Activated gamma-delta T cell treated with Interleukin-2 at 50 U/mL for 16 hours (primary cell): ENCODE data around the gene ZFP90.

Experiments used
- DNase-seq: peaks from one replicate; pipeline ENCODE4 v3.0.0-alpha.2; 2020

Gene ZFP90

DNA sequence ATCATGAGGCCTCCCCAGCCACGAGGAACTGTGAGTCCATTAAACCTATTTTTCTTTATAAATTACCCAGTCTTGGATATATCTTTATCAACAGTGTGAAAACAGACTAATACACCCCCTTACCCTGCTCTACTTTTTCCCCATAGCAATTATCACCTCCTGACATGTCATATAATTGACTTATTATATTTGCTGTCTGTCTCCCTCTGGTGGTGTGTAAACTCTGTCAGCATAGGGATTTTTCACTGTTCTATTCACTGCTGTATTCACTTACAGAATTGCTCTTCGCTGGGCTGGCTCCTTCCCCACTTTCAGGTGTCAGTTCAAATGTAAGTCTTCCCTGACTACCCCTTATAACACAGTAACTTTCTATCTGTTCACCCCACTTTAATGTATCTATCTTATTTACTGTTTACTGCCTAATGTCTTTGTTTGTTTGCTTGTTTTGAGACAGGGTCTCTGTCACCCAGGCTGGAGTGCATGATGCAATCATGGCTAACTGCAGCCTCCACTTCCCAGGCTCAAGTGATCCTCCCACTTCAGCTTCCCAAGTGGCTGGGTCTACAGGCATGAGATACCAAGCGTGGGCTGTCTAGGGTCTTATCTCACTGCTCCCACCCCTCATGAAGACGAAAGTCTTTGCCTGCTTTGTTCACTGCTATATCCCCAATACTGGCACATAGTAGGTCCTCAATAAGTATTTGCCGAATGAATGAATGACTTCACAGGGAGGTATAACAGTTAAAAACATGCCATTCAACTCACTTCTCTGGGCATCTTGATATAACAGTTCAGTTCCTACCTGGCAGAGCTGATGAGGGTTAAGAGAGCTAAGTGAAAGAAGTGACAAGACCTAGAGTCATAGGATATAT lies 53.6 kb downstream of the ZFP90 start:
- DNase-seq, result no peak

DNA sequence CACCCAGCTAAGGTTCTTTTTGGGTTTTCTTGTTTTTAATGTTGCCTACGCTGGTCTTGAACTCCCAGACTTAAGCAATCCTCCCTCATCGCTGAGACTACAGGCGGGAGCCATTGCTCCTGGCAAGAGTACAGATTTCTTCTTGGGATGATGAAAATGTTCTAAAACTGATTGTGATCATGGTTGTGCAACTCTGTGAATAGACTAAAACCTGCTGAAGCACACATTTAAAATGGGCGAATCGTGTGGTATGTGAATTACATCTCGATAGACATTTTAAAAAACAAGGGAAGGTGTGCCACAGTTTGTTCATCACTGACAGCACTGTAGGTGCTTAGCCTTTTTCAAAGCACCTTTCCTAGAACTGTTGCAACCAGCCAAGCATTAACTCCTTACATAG lies 57.2 kb downstream of the ZFP90 start:
- no peak for DNase-seq

DNA sequence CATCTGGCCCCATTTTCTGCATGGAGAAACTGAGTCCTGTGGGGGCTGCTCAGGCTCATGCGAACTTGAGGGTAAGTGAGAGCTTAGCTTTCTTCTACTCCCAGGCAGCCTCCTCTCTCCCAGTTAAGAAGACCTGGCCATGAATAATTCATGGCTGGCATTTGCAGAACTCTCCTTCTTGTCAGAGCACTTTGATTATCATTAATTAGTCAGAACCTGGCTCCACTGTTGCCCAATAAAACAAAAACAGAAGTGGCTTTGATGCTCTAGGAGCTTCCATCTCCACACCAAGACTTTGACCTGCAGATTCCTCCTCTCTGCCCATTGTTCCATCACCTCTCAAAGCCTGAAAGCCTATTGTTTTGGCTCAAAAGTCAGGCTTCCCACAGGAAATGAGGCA lies 60.5 kb downstream of the ZFP90 start:
- DNase-seq, result no peak

DNA sequence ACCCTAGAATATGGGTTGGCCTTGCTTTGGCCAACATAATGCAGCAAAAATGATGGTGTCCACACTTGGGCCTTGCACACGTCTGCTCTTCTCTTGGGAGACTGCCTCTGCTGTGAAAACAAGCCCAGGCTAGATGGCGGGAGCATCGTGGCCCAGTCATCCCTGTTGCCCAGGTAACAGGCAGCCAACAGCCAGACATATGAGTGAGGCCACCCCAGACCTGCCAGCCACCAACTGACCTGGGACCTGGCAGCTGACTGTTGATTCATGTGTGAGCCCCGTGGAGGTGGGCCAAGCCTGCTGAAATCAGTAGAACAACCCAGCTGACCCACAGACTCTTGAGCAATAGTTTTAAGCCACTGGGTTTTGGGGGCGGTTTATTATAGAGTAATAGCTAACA lies 66.7 kb downstream of the ZFP90 start:
- no peak for DNase-seq

DNA sequence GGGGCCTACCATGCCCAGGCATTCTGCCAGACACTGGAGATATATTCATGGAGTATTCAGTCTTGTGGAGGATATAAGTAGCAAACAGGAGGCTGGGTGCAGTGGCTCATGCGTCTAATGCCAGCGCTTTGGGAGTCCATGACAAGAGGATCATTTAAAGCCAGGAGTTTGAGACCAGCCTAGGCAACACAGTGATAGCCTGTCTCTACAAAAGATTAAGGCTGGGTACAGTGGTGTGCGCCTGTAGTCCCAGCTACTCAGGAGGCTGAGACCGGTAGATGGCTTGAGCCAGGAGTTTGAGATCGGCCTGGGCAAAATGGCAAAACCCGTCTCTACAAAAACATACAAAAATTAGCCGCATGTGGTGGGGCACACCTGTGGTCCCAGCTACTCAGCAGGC lies 68.4 kb downstream of the ZFP90 start:
- no peak for DNase-seq

DNA sequence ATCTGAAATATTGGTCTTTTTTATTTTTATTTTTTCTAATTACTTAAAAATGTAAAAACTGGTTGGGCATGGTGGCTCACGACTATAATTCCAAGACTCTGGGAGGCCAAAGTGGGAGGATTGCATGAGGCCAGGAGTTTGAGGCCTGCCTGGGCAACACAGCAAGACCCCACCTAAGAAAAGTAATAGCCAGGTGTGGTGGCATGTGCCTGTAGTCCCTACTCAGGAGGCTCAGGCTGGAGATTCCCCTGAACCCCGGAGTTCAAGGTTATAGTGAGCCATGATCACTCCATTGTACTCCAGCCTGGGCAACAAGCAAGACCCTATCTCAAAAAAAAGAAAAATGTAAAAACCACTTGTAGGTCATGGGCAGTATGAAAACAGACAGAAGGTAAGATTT lies 69.2 kb downstream of the ZFP90 start:
- no peak for DNase-seq

DNA sequence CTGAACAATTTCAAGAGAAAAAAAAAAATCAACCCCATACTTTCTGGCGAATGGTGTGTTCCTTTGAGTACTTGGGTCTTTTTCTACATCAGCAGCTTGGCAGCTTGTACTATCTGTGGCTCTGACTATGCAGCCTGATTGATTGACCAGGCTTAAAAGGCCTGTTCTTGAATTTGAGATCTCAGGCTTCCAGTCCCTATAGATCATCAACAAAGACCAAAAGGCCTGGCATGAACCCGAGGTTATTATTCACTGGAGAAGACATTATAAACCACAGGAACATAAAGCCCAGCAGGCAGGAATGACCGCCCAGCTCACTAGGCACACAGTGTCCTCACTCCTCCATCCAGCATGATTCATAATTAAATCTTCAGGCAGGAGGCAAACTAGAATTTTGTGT lies 73.9 kb downstream of the ZFP90 start:
- no peak for DNase-seq

DNA sequence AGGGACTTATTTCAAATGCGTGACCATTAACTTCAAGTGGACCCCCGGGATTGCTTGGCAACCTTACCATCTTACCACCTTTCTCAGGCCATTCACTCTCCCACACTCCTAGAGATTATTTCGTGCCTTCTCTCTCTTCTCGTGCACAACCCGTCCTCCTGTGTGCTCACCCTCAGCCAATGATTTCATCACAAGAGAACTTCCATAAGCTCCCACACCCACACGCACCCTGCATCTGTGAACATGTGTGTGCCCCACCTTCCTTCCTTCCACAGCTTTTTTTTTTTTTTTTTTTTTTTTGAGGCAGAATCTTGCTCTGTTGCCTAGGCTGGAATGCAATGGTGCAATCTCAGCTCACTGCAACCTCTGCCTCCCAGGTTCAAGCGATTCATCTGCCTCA lies 78.6 kb downstream of the ZFP90 start:
- DNase-seq, result no peak
